SJSA1 (cell line): ENCODE measurements around the gene PPP1R3G. TPM values are rescaled to one million over a fixed set of nuclear protein-coding genes. Genes with fewer than 3 reads are reported as not detected.

Experiments
- total RNA-seq: library from RNA; depleted of rRNA; stranded (reverse); fragments of >200 nt; shearing (Covaris generic); gene quantifications from 2 replicates; pipeline ENCODE4 v1.2.3, GENCODE V29; 2014; rRNA removed

Gene PPP1R3G
- total RNA-seq, 1 experiment from 2014 or later = 0.32 TPM

Other genes starting within 250 kb of the PPP1R3G start
- 8.7 and 17.5 TPM in 2 replicates for gene RPP40, start 81.3 kb upstream of the PPP1R3G start, total RNA-seq
- 21.2 and 23.0 TPM in 2 replicates for gene LYRM4, start 175.6 kb downstream of the PPP1R3G start, total RNA-seq
- gene FARS2, start 176.2 kb downstream of the PPP1R3G start, total RNA-seq = 6.8 and 13.3 TPM in 2 replicates